ENCODE results near the gene CEP128.
A peak's percentile ranks its signal among the peaks of the same experiment; 100 is the strongest.
"Not testable (repeated sequence)": the region's sequence is repeated elsewhere in the genome, so short reads cannot be mapped to it uniquely, and the experiment has no call there.

Gene CEP128

GRCh38 chr14:80941241-80942185 is at the start of gene CEP128:
CEP128 (minus strand) TSS chr14:80941738.
- peak; percentile 88 to 98 for DNase-seq

- no peak for DNase-seq
Observed at GRCh38 chr14:80988735-80989429, 47.3 kb upstream of the CEP128 start.

DNA sequence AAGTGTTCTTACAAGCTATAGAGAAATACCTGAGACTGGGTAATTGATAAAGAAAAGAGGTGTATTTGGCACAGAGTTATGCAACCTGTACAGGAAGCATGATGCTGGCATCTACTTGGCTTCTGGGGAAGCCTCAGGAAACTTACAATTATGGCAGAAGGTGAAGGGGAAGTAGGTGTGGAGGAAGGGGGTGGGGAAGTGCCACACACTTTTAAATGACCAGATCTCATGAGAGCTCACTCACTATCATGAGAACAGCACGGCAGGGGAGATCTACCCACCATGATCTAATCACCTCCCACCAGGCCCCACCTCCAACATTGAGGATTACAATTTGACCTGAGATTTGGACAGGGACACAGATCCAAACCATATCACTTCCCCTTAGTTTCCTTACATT is 46.7 kb upstream of the CEP128 start:
- no peak for DNase-seq

DNA sequence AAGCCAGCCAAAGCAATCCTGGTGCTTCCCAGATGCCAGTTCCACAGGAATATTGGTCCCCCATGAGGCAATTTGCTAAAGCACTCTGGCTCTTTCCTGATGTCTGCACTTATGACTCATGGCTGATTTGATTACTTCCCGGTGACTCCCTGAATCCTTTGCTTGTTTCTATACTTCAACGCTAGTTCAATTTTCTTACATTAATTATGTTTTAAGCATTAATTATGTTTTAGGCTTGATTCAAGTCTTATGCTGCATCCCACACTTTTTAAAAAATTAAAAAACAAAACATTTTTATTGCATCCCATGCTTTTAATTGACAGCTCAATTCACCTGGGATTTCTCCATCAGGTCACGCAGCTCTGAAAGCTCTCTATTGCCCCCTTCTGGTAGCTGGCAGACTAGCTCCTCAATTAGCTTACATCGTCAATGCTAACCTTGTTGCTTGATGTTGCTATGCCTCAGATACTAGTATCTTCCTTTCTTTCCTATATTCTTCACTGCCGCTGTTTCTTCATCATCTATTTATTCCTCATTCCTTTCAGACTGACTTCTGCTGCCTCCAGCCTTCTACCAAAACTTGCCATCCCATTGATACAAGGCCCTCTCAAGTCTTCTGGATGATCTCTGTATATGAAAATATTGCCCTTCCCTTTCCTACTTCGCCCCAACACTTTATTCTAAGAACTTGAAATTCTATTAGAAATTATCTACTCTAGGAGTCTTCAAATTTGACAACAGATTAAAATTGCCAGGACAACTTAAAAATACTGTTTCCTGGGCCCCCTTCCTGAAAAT is 45.9 kb upstream of the CEP128 start:
- DNase-seq = peak; percentile 66 to 87

- DNase-seq = no peak
Observed at GRCh38 chr14:80982711-80983110, 41.2 kb upstream of the CEP128 start.

DNA sequence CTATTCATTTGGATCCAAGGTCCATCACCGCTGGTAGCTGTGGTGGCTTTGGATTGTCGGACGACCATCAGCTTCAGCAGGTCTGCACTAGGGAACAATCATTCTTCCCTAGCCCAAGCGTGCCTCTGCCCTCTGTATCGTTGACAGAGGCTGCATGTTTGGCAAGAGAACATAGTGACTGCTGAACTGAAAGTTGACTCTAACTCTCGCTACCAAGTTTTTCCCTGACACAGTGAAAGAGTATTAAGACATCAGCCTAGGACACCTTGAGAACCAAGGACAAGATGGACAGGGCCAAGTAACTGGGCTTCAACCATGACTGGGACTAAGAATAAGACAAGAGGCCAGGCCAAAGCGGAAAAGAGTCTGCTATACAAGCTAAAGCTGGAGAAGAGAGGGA is 40.1 kb upstream of the CEP128 start:
- no peak for DNase-seq

- peak in 1 of 2 experiments; percentile 24 for DNase-seq
Observed at GRCh38 chr14:80981156-80981555, 39.6 kb upstream of the CEP128 start.

DNA sequence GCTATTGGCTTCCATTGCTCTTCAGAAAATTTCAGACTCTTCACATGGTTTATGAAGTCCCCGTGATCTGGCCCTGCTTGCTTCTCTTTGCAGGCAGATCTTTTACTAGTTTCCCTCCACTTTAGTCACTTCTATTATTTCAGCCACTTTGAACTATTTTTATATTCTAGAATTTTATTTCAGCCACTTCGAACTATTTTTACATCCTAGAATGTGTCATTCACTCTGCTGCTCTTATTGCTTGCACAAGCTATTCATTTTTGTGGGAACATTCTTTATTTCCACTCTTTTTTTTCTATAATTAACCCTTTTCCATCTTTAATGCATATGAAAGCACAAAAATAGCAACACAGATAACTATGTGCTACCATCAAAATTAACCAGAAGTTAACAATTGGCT is 38.4 kb upstream of the CEP128 start:
- DNase-seq = no peak

- DNase-seq = no peak
Observed at GRCh38 chr14:80978403-80978802, 36.9 kb upstream of the CEP128 start.

GRCh38 chr14:80977221-80977620 is 35.7 kb upstream of the CEP128 start:
- DNase-seq = no peak

DNA sequence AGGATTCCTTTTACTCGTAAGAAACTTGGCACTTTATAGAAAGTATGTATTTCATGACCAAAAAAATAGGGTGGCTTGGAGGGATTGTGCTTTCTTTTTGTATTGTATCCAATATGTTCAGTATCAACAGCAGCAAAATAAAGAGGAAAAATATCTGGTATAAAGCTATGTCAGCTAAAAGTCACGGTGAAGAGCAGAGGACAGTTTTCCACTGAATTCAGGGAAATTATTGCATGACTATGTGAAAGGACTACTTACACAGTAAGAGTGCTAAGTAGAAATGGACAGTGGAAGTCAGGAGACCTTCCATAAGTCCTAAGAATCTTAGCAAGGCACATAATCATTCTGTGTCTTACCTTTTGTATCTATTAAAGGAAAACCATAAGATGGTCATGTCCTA is 33.1 kb upstream of the CEP128 start:
- no peak for DNase-seq

DNA sequence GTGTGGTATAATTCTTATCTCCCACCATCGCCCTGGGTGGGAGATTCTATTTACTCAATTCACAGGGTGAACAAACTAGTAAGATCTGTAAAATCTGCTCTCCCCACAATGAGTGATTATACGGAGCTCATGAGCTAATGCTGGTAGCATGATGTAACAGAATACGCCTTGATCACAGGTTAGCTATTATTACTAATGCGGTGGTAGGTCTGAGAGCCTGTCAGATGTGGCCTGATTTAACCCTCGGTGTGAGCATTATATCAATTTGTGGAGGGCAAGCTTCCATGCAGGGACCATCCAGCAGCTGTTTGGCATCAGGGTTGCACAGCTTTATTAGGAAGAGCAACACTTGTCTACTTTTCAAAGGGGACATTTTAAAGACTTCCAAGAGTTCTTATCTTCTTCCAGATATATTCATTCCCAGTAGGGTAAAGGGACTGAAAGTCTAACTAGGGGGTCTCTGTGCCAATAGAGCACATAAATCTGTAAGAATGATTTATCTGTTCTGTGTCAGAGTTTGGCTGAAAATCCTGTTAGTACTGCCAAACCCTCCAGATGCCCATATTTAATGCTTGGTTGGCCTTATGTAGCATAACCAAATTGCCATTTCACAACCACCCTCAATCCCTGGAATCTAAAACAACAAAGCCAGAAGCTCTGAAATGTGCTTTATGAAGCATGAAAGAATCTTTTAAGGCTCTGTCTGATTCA is 32.5 kb upstream of the CEP128 start:
- peak; percentile 93 to 97 for DNase-seq

DNA sequence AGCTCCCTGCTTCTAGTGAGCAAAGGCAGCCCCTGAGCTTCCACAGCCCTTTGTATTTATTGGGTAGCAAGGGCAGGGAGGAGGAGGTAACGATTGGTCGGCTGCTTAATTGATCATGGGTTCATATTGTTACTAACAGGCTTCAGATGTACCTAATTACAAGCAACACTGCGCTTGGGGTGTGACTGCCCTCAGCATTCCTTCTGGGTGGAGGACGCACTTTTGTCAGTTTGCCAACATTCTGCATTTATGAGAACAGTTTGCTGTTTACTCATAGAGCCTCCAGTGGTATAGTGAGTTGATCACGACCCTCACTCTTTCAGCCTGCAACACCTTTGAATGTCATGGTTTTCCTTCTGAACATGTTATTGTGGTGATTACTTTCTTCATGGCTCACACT is 23.5 kb upstream of the CEP128 start:
- DNase-seq = no peak

- DNase-seq = peak; percentile 62 to 86
Observed at GRCh38 chr14:80959496-80959895, 18.0 kb upstream of the CEP128 start.

DNA sequence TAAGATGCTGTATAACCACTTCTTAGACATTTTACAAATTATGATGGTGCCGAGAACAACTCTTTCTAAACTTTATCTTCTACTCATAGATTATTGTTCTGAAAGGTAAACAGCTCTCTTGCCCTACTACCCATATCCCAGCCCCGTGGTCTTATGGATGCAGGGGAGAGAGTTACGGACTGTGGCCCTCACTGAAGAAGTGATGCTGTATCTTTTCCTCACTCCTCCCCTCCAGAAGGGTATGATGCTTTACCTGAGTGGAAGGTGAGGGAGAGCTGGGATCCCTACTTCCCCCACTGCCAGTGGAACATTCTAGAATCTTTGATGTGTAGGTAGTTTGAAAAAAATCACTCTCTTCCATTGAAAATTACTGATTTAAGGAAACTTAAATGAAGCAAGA is 17.4 kb upstream of the CEP128 start:
- DNase-seq = no peak

DNA sequence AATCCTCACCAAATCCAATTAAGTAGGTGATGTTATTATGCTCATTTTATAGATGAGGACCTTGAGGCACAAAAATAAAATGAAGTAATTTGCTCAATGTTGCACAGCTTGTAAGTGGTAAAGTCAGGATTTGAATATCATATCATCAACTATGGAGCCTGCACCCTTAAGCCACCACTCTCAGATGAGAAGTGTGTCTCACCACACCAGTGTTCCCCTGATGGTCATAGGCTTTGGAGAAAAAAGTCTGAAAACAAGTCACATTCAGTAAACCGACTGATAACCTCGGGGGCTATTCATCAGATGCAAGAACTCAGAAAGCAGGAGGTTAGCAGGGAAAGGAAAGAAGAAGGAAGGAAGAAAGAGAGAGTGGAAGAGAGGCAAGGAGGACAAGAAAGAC is 16.7 kb upstream of the CEP128 start:
- DNase-seq = no peak

DNA sequence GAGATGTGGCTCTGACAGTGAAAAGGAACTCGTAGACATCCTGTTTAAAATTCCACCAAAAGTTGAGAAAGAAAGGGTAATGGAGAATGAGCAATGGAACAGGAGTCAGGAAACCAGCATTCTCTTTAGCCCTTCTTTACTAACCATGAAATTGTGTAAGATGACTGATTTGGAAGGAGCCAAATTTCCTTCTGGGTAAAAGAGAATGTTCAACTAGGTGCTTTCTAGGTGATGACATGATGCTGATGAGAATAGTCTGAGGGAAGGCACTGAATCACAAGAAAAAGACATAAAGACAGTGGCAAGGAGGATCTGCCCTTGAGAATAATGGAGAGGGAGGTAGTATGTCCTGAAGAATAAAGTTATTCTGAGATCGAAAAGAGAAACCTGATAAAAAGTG is 16.1 kb upstream of the CEP128 start:
- DNase-seq = no peak

GRCh38 chr14:80956922-80957321 is 15.4 kb upstream of the CEP128 start:
- DNase-seq = peak; percentile 22 to 70

GRCh38 chr14:80956102-80956501 is 14.6 kb upstream of the CEP128 start:
- DNase-seq = no peak

- no peak for DNase-seq
Observed at GRCh38 chr14:80955416-80955941, 13.9 kb upstream of the CEP128 start, which contains the start of gene TSHR. TSHR (plus strand) TSS chr14:80955621; CDS start chr14:80955681, 60 bp downstream.

DNA sequence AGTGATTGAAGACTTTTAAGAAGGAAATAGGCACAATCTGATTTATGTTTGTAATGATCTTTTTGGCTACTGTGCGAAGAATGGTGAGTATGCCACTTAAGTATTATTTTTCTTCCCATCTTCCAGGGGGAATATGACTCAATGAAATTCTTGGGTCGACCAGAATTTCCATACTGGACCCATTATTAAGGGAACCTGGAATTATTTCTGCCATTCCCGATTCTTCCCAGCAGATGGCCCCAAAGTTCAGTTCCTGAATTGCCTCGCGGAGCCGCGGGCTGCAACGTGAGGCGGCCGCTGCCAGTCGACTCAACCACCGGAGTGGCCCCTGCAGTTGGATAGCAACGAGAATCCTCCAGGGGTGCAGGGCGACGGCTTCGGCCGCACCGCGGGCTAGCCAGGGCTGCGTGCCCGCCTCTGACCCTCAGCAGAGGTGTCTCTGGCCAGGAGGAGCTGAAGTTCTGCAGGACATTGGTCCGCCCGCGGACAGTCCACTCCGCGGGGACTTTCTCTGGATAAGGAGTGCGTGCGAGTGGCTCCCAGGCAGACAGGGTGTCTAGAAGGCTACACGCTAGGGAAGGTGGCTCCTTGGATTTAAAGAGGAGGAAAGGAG is 13.3 kb upstream of the CEP128 start:
- DNase-seq = peak; percentile 35 to 76

DNA sequence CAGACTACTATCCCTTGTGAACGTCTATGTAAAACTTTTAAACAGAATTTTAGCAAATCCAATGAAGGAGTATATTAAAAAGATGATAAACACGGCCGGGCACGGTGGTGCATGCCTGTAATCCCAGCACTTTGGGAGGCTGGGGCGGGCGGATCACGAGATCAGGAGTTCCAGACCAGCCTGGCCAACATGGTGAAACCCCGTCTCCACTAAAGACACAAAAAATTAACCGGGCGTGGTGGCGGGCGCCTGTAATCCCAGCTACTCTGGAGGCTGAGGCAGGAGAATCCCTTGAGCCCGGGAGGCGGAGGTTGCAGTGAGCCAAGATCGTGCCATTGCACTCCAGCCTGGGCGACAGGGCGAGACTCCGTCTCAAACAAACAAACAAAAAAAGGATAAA is 11.7 kb upstream of the CEP128 start:
- DNase-seq = not testable (repeated sequence)
